Measurements from ENCODE around the gene EPN2.

Gene EPN2

GRCh38 chr17:19239544-19239943 is 2.4 kb downstream of the EPN2 start:
- DNase-seq (ENCODE audit: low read depth in 2 of 2) = no peak

GRCh38 chr17:19242323-19242722 is 5.2 kb downstream of the EPN2 start:
- DNase-seq (ENCODE audit: low read depth in 2 of 2) = no peak

GRCh38 chr17:19242926-19243325 is 5.8 kb downstream of the EPN2 start:
- DNase-seq (ENCODE audit: low read depth in 2 of 2) = no peak

DNA sequence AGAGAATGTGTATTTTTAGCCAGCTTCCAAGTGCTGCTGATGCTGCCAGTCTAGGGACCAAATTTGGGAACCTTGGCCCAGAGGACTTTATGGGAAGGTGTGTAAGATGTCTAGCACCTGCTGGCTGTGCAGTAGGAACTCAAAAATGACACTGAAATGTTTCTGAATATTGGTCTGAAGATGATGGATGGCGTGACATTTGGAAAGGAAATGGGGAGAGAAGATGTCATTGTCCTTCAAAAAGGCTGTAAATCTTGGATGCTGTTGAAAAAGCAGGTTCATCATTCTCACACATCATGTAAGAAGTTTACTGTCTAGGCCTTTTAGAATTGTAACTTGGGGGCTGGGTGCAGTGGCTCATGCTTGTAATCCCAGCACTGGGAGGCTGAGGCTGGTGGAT is 6.7 kb downstream of the EPN2 start:
- no peak for DNase-seq (ENCODE audit: low read depth in 2 of 2)

DNA sequence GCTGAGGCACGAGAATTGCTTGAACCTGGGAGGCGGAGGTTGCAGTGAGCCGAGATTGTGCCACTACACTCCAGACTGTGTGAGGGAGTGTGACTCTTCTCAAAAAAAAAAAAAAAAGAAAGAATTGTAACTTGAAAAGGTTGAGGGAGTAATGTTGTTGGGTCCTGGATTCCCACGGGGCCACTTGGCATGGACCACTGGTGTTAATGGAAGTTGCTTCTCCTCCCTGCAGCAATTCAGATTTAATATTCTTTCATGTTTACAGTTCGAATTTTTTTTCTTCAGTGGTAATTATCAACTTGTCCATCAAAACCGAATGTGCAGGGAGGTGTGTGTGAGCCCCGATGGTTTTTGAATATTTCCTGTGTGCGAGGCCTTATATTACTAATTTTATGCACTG is 7.2 kb downstream of the EPN2 start:
- DNase-seq (ENCODE audit: low read depth in 2 of 2) = no peak

GRCh38 chr17:19244781-19245180 is 7.6 kb downstream of the EPN2 start:
- DNase-seq (ENCODE audit: low read depth in 2 of 2) = no peak

DNA sequence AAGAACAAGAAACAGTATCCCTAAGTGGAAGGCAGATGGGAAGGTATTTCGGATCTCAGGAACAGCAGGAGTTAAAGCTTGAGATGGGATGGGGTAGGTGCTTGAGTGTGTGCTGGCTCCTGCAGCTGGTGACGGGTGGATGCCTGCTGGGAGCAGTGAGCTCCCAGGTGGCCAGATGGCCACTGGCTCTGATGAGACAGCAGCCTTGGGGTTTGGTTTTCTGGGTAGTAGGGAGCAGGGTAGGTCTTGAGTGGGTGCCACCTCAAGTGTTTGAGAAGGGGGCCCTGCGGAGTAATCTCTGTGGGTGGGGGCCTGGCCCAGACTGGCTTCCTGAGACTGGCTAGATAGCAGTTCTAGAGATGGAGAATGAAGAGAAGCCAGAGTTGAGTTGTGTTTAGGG is 10.3 kb downstream of the EPN2 start:
- no peak for DNase-seq (ENCODE audit: low read depth in 2 of 2)

GRCh38 chr17:19248151-19248927 is 11.2 kb downstream of the EPN2 start:
- DNase-seq (ENCODE audit: low read depth in 2 of 2) = no peak

DNA sequence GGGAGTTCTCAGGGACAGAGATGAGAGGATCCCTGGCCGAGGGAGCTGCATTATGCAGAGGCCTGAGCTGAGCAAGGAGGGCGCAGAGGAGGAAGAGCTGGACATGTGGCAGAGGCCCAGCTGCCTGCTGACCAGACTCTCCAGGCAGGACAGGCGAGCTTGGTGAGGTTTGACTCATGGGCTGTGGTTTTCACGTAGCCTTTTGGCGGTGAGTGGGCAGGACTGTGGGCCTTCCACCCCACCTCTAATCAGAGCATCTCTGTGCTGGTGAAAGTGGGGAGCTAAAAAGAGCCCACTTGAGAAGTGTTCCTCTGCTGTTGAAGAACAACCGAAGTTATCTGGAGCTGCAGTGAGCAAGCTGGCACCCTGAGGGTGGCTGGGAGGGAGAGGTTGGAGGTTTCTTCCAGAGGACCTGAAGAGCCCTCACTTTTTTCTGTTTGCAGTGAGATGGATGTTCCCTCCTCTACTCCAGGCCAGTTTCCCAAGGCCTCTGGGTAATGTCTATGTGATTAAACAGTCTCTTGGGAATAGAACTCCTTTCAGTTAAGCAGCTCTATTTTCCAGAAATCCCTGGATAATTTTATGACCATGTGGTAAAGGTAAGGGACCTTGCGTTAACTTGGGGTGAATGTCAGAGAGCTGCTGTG is 11.9 kb downstream of the EPN2 start:
- no peak for DNase-seq (ENCODE audit: low read depth in 2 of 2)

DNA sequence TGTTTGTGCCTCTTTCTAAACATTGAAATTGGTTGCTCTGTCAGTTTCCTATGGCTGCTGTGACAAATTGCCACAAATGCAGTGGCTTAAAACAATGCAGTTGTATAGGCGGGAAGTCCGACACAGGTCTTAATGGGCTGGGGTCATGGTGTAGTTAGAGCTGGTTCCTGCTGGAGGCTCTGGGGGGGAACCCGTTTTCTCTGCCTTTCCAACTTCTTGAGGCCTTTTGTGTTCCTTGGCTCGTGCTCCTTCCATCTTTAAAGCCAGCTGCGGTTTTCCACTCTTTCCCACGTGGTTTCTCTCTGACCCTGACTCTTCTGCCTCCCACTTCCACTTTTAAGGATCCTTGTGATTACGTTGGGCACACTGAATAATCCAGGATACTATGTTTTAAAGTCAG is 12.5 kb downstream of the EPN2 start:
- no peak for DNase-seq (ENCODE audit: low read depth in 2 of 2)

- no peak for DNase-seq (ENCODE audit: low read depth in 2 of 2)
Observed at GRCh38 chr17:19250421-19251173, 13.4 kb downstream of the EPN2 start.

GRCh38 chr17:19253112-19253511 is 15.9 kb downstream of the EPN2 start:
- no peak for DNase-seq (ENCODE audit: low read depth in 2 of 2)

DNA sequence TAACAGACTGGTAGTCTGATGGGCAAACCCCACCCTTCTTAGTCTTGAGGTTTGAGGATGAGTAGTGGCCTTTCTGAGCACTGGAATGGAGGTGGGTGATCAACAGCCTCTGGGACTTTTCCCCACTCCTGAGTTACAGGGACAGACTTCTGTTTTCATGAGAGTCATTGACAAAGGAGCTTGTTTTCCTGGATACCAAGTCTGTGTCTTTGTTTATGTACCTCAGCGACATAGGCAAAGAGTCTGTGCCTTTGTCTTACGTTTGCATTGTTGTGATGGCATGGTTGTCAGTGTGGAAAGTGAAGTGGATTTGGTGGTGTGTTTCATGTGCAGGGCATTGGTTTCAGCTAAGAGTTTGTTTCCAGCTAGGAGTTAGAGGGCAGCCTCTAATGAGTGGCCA is 17.5 kb downstream of the EPN2 start:
- no peak for DNase-seq (ENCODE audit: low read depth in 2 of 2)

DNA sequence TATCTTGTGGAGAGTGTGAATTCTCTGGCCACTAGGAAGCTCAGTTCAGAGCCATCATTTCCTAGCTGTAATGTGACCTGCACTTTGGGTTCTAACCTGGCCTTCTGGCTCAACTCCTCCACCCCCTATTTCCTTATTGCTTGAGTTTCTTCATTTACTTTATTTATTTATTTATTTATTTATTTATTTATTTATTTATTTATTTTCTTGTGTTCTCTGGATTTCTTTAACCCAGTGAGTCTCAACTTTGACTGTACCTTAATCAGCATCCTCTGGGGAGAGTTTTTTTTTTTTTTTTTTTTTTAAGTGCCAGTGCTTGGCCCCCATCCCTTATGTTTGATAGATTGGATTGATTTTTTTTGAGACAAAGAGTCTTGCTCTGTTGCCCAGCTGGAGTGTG is 18.1 kb downstream of the EPN2 start:
- DNase-seq (ENCODE audit: low read depth in 2 of 2) = no peak

GRCh38 chr17:19258371-19258770 is 21.2 kb downstream of the EPN2 start:
- DNase-seq (ENCODE audit: low read depth in 2 of 2) = no peak

DNA sequence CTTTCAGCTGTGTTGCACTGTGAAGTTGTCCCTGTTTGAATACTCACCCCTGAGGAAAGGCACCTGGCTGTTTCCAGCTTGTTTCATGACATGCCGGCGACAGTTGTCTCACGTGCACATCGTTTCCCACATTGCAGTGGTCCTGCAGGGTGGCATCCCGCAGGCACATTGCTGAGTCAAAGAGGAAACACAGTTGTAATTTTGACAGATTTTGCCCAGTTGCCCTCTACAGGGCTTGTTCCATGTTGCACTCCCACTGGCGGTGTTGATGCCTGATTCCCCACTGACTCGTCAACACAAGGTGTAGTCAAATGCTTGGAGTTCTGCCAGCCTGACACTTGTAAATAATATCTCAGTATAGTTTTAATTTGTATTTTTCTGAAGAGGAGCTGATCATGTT is 23.8 kb downstream of the EPN2 start:
- DNase-seq (ENCODE audit: low read depth in 2 of 2) = no peak

DNA sequence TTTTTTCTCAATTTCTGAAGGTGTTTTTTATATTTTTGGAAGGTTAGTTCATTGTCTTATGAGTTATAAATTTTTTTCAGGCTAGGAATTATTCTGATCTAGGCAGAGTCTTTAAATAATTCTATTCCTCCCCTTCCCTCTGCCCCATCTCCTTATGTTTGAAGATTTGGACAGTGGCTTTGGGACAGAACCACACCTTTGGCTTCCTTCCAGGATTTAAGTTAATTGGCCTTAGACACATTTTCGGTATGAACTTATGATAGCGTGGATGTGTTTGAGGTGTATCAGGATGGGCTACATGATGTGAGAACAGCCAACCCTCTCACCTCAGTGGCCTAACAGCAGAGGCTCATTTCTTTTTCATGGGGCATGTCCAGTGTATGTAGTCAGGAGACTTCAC is 24.3 kb downstream of the EPN2 start:
- no peak for DNase-seq (ENCODE audit: low read depth in 2 of 2)

- DNase-seq (ENCODE audit: low read depth in 2 of 2) = no peak
Observed at GRCh38 chr17:19262650-19263631, 25.8 kb downstream of the EPN2 start.

DNA sequence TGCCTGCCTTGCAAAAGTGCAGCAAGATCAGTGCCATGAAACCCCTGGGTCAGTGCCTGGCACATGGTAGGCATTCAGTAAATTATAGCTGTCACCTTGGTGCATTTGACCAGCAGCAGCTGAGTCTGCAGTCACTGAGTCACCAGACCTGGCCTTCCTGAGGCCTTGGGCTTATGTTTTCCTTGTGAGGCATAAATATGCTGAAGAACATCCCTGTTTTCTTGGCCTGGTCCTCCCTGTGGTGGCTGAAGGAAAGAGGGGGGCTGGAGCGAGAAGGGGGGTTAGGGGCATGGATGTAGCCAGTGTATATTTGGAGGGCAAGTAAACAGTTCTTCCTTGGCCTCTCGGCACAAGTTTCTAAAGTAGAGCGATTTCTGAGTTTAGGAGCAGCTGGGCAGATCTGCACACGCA is 26.5 kb downstream of the EPN2 start:
- no peak for DNase-seq (ENCODE audit: low read depth in 2 of 2)

DNA sequence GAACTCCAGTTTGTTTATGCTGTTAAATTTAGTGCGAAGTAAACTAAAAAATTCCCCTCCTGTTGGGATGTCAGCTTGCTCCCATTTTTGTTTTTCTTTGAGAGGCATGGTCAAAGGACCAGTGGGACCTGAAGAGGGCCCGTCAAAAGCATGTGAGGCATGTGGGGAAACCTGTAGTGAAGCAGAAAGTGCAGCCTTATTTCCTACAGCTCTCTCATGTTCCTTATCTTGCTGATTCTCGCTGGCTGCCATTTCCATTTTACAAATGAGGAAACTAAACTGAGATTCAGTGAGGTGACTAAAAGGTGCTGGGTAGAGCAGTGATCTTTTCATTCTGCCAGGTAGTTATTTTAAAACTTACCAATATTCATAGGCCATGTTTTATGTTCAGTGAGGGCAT is 27.1 kb downstream of the EPN2 start:
- no peak for DNase-seq (ENCODE audit: low read depth in 2 of 2)

DNA sequence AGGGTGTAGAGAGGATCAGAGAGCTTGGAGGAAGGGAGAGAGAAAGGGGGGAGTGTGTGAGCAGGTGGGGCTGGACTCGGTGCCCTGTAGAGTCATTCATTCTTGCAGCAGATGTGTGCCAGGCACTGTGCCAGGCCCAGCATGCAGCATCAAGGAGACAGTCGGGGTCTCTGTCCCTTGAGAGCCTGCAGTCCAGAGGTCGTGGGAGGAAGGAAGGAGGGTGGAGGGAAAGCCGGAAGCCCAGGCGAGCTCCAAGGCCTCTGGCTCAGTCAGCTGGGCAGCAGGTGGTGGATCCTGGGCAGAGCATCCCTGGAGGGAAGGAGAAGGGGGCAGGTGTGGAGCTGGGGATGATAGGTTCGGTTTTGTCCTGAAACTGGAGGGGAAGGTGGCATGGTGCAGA is 27.5 kb downstream of the EPN2 start:
- no peak for DNase-seq (ENCODE audit: low read depth in 2 of 2)

DNA sequence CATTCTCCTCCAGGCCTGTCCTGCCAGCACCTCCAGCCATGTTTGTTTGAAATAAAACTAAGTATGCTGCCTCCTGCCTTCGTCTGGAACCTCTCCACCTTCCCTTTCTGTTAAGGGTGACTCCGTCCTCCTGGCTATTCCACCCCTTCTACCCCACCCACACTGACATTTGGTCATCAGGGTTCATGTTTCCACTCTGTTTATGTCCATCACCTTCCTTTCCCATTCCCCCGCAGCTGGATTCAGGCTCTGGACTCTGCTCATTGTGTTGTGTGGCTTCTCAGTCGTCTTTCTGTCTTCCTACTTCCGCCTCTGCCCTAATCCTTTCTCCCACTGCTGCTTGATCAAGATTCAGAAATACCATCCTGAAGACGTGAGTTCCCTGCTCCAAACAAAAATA is 28.6 kb downstream of the EPN2 start:
- DNase-seq (ENCODE audit: low read depth in 2 of 2) = no peak

Data from stimulated activated CD4-positive, alpha-beta T cell treated with anti-CD3 and anti-CD28 coated beads, Interleukin-12 subunit alpha, Interleukin-12 subunit beta, amount 100 ng/mL, for 24 hours (primary cell).